Right ventricle myocardium superior (tissue), 1 donor: ENCODE data around the gene AOC3. TPM values are rescaled to one million over a fixed set of nuclear protein-coding genes. Genes with fewer than 3 reads are reported as not detected.
"Not testable (repeated sequence)": the region's sequence is repeated elsewhere in the genome, so short reads cannot be mapped to it uniquely, and the experiment has no call there.

Experiments used
- ATAC-seq: fragments of 200-7000 bp; cut with Tn5 transposase; one replicate; pipeline ENCODE4 v1.9.1; 2020; ENCODE audit warnings: mild to moderate bottlenecking; ENCODE audit not compliant: poor library complexity
- DNase-seq: peaks from one replicate; pipeline ENCODE4 v3.0.0-alpha.2; 2020
- intact Hi-C: fragments of 100-400 bp; cut with DNase I; formaldehyde crosslinking; loops from one replicate; pipeline ENCODE4 v1.11.2; 2022
- total RNA-seq: library from RNA; stranded (reverse); fragmentation: NEBNext Ultra II Directional; extraction: Animal tissue kit (Norgen Biotek cat#: 25700); gene quantifications from one replicate; pipeline ENCODE4 v1.2.1, GENCODE V29; 2021
- donor health status: DM: no; HTN: yes; CAD: no; lungs with severe emphysema.

AOC3 gene
- total RNA-seq, 1 donor from 2014 or later: 8.3 TPM

DNA sequence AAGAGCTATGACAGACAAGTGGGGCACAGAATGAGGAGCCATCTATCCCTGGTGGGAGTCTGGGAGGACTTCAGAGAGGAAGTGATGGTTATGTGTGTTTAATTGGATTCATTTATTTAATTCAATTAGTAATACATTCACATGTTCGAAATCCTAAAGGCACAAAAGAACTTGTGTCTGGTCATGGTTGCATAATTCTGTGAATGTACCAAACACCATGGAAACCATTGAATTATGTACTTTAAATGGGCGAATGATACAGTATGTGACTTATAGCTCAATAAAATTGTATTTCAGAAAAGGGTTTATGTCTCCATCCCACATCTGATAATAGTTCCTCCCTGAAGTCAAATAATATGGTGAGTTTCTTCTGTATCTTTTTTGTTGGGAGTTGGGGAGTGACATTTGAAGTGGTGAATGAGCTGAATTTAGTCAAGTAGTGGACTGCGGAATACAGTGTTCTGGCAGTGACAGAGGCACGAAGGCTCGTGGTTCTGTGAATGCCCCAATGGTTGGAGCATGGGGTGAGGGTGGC lies 29.8 kb downstream of the AOC3 start:
- DNase-seq (no peak), ATAC-seq (no peak)
- intact Hi-C loops: no loop called here

DNA sequence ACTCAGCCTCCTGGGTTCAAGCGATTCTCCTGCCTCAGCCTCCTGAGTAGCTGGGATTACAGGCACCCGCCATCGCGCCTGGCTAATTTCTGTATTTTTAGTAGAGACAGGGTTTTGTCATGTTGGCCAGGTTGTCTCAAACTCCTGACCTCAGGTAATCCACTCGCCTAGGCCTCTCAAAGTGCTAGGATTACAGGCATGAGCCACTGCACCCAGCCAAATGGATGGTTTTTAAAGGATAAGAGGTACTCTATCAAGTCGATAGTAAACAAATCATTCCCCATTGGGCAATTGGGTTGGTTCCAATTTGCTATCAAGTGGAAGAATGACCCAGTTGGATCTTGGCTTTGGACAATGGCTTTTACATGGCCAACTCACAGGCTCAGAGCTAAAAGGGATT lies 30.7 kb downstream of the AOC3 start:
- intact Hi-C loops, DNase-seq, ATAC-seq: not testable (repeated sequence)

DNA sequence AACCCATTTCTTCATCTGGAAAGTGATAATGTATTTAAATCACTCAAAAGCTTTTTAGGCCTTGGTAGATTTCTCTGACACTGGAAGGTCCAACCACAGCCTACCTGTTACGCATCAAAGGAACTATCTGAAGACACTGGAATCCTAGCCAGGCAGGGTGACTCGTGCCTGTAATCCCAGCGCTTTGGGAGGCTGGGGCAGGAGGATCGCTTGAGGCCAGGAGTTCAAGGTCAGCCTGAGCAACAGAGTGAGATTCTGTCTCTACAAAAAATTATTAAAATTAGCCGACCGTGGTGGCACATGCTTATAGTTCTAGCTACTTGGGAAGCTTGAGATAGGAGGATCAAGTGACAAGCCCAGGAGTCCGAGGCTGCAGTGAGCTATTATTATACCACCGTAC lies 31.2 kb downstream of the AOC3 start:
- ATAC-seq (no peak), DNase-seq (no peak)
- intact Hi-C loops: no loop called here

DNA sequence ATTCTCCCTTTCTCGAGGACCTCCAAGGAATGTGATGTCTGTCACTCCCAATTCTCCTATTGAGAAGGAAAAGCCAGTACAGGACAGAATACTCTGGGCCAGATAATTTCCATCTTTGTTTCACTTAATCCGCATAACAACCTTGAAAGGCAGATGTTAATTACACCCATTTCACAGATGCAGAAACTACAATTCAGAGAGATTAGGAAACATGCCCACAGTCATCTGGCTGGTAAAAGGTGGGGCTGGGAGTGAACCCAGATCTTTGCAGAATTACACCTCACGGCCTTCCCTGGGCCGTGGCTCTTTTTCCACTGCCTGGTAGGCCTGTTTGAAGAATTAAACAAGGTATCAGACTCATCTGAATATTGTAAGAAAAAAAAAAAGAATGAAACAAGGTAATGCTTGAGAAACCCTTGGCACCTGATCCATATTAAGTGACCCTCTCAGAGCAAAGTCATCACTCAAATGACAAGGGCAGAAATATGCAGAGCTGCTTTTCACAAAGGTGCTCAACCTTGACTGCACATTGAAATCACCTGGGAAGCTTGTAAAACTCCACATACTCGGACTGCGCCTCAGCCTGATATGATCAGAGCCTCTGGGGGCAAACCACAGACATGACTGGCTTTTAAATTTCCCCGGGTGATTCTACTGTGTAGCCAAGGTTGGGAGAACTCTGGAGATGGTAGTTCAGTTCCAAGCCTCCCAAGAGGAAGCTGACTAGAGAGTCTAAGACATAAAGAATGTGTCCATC lies 33.0 kb downstream of the AOC3 start:
- no peak for ATAC-seq
- intact Hi-C loops: no loop called here
- DNase-seq: no peak

GRCh38 chr17:42885806-42886205 lies 34.8 kb downstream of the AOC3 start:
- ATAC-seq, DNase-seq, intact Hi-C loops: not testable (repeated sequence)

GRCh38 chr17:42886283-42887176 lies 35.5 kb downstream of the AOC3 start:
- intact Hi-C loops: no loop called here
- ATAC-seq (no peak), DNase-seq (no peak)

DNA sequence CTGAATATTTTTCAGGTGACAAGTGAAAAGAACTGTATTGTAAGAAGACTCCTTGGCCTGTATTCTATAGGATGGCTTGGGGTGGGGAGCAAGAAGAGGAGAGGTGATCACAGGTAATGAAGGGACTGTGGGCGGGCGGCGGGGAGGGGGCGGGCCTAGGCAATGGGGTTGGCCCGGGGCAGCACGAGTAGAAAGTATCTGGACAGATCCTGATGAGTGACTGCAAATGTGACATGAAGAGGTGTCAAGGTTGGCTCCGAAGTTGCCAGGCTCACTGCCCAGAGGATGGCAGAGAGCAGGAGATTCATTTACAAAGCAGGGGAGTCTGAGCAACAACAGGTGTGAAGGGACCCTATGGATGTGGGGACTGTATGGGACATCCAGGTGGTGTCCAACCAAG lies 38.8 kb downstream of the AOC3 start:
- intact Hi-C loops: no loop called here
- ATAC-seq: peak; percentile 78
- DNase-seq: peak; percentile 63

- DNase-seq (peak; percentile 82), ATAC-seq (peak; percentile 92)
- intact Hi-C loops: no loop called here
These were observed 40.6 kb downstream of the AOC3 start for GRCh38 chr17:42891539-42892152.

DNA sequence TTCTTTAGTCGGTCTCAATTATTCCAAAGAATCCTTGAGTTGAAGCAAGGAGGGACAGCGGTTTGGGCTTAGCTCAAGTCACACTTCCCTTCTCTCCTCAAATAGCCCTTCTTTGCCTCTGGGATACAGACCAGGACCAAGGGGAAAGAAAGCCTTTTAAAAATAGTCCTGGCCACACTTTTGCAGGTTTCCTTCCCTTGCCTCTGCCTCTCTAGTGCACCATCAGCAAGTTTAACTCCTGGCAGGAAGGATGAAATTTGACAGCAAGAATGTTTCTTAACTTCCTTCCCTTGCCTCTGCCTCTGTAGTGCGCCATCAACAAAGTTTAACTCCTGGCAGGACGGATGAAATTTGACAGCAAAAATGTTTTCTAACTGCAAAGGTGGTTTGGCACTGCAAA lies 42.4 kb downstream of the AOC3 start:
- intact Hi-C loops: no loop called here
- ATAC-seq (peak; percentile 10), DNase-seq (no peak)

GRCh38 chr17:42894283-42895184 lies 43.5 kb downstream of the AOC3 start:
- no peak for ATAC-seq
- intact Hi-C loops: no loop called here

DNA sequence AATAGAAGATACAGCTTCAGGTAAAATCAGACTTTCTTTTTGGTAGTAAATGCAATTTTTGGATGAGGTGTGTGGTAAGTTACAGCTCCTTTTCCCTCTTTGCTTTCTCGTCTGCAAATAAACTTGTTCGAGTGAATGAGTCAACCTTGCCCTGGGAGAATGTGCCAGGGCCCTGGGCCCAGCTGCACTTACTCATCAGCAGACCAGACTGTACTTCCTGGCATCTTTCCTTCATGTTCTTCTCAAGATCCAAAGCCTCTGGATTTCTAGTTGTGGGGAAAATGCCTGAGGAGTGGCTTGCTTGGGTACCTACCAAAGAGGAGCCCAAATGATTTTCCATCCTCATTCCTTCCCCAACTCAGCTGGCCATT lies 44.2 kb downstream of the AOC3 start:
- intact Hi-C loops: no loop called here
- DNase-seq (peak; percentile 76), ATAC-seq (peak; percentile 40)

More at GRCh38 chr17:42894283-42895184, 43.5 kb downstream of the AOC3 start:
- DNase-seq: no peak

- DNase-seq (no peak), ATAC-seq (no peak)
- intact Hi-C loops: no loop called here
These were observed 47.3 kb downstream of the AOC3 start for GRCh38 chr17:42898147-42898811.

DNA sequence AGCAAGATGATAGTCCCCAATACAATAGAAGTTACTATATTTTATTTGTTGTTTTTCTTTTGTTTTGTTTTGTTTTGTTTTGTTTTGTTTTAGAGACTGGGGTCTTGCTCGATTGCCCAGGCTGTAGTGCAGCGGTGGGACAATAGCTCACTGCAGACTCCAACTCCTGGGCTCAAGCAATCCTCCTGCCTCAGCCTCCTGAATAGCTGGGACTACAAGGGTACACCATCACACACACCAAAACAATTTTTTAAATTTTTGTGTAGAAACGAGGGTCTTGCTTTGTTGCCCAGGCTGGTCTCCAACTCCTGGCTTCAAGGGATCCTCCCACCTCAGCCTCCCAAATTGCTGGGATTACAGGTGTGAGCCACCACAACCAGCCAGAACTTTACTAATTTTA lies 49.0 kb downstream of the AOC3 start:
- intact Hi-C loops, ATAC-seq, DNase-seq: not testable (repeated sequence)

DNA sequence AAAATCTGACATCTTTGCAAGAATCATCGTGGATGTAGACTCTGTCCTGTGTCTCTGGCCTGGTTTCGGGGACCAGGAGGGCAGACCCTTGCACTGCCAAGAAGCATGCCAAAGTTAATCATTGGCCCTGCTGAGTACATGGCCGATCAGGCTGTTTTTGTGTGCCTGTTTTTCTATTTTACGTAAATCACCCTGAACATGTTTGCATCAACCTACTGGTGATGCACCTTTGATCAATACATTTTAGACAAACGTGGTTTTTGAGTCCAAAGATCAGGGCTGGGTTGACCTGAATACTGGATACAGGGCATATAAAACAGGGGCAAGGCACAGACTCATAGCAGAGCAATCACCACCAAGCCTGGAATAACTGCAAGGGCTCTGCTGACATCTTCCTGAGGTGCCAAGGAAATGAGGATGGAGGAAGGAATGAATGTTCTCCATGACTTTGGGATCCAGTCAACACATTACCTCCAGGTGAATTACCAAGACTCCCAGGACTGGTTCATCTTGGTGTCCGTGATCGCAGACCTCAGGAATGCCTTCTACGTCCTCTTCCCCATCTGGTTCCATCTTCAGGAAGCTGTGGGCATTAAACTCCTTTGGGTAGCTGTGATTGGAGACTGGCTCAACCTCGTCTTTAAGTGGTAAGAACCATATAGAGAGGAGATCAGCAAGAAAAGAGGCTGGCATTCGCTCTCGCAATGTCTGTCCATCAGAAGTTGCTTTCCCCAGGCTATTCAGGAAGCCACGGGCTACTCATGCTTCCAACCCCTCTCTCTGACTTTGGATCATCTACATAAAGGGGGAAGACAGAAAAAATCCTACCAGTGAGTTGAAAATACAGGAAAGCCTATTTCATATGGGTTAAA lies 49.7 kb downstream of the AOC3 start, which contains the start of gene G6PC1:
TSS of gene G6PC1 (plus strand) at position 340 of the 872 bp plus-strand sequence. CDS start at position 418, 78 bp downstream.
- ATAC-seq (no peak), DNase-seq (no peak)
- intact Hi-C loops: no loop called here

DNA sequence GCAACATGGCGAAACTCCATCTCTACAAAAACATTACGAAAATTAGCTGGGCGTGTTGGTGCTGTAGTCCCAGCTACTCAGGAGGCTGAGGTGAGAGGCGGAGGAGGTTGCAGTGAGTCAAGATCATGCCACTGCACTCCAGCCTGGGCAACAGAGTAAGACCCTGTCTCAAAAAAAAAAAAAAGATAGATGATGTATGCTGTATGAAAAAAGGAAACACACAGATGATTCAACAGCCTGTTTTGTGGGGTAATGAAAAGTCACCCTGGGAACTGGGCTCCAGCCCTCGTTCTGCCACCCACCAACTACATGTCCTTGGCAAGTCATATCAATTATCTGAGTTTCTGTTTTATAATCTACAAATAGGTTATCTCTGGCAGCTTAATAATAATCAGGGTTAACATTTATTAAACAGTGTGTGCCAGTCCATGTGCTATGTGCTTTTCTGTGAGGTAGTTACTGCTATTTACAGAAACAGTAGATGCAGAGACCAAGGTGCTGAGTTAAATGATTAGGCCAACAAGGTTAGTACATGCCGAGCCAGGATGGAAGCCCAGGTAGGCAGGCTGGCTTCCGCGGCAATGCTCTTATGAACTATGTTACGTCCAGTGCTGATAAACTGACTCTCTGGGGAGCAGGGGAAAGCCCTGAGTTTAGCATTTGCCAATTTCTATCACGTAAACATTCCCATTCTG lies 50.7 kb downstream of the AOC3 start:
- intact Hi-C loops: no loop called here

DNA sequence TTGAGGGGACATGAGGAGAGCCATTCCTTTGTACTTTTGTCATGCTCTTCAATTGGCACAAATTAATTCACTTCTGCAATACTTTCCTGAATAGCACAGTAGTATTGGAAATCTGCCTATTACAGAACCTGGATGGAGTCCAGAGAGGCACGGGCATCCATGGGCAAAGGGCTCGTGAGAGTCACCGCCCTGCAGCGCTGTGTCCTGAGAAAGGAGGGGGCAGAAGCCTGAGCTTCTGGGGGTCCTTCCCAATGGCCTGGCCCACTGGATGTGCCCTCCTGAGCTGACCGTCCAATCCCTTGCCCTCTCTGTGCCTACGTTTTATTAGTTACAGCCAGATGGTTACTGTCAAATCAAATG lies 53.1 kb downstream of the AOC3 start:
- ATAC-seq (no peak), DNase-seq (no peak)

More for the DNA sequence above, 50.7 kb downstream of the AOC3 start:
- ATAC-seq (no peak), DNase-seq (no peak)

More for the DNA sequence above, 53.1 kb downstream of the AOC3 start:
- intact Hi-C loops: no loop called here
